Esophagus squamous epithelium (tissue), 4 donors: ENCODE results near the gene ADGRG1.

Source experiments
- POLR2A ChIP-seq, 4 donors: fragments of 450-650 bp; IDR thresholded peaks; one replicate each; pipeline ENCODE4 v1.6.1; 2017; ENCODE audit warnings: antibody characterized with exemption in 4 of 4, mild to moderate bottlenecking in 4 of 4, moderate library complexity in 3 of 4
- TF ChIP-seq, protein P1 (sequence below), 6 experiments: fragments of 450-650 bp in 4 of 6; fragments of 200-600 bp in 2 of 6; sonication (generic) in 2 of 6; IDR thresholded peaks; one replicate each; pipeline ENCODE4 v1.5.1; 2016 to 2019; ENCODE audit warnings: antibody characterized with exemption in 6 of 6, mild to moderate bottlenecking in 4 of 6, moderate library complexity in 4 of 6

- TF ChIP-seq, protein P1, sequence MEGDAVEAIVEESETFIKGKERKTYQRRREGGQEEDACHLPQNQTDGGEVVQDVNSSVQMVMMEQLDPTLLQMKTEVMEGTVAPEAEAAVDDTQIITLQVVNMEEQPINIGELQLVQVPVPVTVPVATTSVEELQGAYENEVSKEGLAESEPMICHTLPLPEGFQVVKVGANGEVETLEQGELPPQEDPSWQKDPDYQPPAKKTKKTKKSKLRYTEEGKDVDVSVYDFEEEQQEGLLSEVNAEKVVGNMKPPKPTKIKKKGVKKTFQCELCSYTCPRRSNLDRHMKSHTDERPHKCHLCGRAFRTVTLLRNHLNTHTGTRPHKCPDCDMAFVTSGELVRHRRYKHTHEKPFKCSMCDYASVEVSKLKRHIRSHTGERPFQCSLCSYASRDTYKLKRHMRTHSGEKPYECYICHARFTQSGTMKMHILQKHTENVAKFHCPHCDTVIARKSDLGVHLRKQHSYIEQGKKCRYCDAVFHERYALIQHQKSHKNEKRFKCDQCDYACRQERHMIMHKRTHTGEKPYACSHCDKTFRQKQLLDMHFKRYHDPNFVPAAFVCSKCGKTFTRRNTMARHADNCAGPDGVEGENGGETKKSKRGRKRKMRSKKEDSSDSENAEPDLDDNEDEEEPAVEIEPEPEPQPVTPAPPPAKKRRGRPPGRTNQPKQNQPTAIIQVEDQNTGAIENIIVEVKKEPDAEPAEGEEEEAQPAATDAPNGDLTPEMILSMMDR (IDR thresholded peaks at IDR 0.05) = no peak
- no peak for TF ChIP-seq POLR2A (IDR thresholded peaks at IDR 0.05)
These were observed 3.5 kb upstream of the ADGRG1 start for GRCh38 chr16:57624806-57625500.
